ENCODE measurements around the gene AVEN.
A peak's percentile ranks its signal among the peaks of the same experiment; 100 is the strongest.
"Not testable (repeated sequence)": the region's sequence is repeated elsewhere in the genome, so short reads cannot be mapped to it uniquely, and the experiment has no call there.

AVEN gene

GRCh38 chr15:34038871-34039789, at the start of gene AVEN:
TSS of gene AVEN (minus strand) at chr15:34039204. CDS start at chr15:34039046, 158 bp downstream.
- peak; percentile 43 to 46 for DNase-seq (ENCODE audit: low read depth in 1 of 2, low spot score in 1 of 2)

GRCh38 chr15:34085746-34086145, 46.7 kb upstream of the AVEN start:
- no peak for DNase-seq (ENCODE audit: low read depth in 1 of 2, low spot score in 1 of 2)

DNA sequence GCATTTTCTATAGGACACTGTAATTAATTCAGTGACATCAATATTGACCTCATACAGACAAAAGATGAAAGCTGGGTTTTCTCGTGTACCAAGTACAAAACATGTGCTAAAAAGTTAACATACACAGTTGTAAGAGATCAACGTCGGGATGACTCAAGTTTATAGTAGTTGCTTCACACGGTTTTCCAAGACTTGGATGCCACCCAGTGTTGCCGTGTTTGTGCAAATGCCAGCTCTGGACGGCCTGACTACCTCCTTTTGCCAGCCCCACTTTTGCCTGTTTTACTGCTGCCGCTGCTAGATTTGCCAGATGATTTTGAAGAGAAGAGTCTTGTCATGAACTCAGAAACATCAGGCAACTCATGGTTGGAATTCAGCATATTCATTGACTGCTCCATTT, 45.1 kb upstream of the AVEN start:
- no peak for DNase-seq (ENCODE audit: low read depth in 1 of 2, low spot score in 1 of 2)

DNA sequence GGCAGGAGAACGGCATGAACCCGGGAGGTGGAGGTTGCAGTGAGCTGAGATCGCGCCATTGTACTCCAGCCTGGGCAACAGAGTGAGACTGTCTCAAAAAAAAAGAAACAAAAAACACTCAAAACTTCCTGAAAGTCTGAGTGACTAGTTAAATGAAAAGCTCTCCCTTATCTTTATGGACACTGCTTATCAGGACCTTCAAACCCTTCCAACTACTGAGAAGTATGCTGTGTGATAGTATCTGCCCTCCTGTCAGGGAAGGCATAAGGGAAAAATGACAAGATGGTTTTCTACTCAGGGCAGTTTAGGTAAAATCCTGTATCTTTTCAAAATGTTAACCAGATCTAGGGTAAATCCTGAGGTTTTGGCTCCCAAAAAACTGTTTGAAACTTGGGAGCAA, 40.9 kb upstream of the AVEN start:
- DNase-seq (ENCODE audit: low read depth in 1 of 2, low spot score in 1 of 2): no peak

GRCh38 chr15:34078900-34079299, 39.9 kb upstream of the AVEN start:
- DNase-seq (ENCODE audit: low read depth in 1 of 2, low spot score in 1 of 2): no peak

DNA sequence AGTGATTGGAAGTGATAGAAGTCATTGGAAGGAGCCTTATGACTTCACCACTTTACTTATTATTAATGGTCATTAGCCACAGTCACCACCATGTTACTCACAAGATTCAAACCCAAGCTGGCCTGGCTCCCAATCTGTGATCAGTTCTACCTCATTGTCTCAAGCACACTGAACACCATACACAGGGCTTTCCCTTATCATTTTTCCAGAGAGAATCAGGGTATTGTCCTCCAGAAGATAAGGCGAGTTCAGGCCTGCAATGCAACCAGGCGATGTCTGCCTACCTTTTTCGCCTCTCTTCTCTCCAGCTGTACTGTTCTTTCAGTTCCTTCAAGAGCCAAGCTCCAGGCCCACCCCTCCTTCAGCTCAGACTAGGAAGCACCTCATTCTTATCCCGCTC, 37.8 kb upstream of the AVEN start:
- DNase-seq (ENCODE audit: low read depth in 1 of 2, low spot score in 1 of 2): no peak

DNA sequence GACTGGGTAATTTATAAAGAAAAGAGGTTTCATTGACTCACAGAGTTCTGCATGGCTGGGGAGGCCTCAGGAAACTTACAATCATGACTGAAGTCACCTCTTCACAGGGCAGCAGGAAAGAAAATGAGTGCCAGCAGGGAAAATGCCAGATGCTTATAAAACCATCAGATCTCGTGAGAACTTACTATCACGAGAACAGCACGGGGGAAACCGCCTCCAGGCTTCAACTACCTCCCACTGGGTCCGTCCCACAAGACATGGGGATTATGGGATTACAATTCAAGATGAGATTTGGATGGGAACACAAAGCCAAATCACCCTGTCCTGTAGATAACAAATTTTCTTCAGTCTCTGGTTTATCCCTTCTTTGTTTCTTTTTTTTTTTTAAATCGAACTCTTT, 31.0 kb upstream of the AVEN start:
- no peak for DNase-seq (ENCODE audit: low read depth in 1 of 2, low spot score in 1 of 2)

DNA sequence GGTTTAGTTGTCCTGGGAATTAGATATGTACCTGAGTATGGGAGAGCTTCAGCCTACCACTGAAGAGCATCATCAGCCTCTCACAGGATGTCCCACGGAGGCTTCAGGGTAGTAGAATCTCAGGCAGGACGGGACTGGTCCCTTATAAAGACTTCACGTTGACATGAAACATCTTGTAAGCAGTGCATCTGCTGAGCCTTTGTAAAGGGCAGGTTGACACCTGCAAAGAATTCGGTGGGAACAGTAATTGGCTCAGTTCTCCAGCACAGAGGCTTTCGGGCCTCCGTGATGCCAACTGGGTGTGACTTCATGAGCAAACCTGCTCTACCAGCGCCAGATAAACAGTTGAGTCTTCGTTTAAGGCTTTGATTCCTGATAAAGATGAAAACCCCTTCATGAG, 26.9 kb upstream of the AVEN start:
- DNase-seq (ENCODE audit: low read depth in 1 of 2, low spot score in 1 of 2): no peak

DNA sequence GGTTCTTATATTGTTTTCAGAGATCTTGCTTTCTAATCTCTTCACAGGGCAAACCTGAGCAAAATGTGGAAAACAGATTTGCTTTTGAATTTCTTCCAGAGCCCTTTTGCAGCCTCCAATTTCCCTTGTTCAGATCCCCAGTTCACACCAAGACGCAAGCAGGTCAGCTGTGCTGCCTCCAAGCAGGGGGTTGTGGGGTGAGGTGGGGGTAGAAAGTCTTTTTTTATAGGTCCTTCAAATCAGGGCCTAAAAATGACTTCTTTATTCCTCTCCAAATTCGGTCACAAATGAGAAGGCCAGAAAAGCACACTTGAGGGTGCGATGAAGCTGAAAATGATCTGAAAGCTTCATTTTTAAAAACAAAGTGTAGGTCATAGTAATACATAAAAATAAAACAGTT, 26.3 kb upstream of the AVEN start:
- DNase-seq (ENCODE audit: low read depth in 1 of 2, low spot score in 1 of 2): no peak

GRCh38 chr15:34064438-34064837, 25.4 kb upstream of the AVEN start:
- no peak for DNase-seq (ENCODE audit: low read depth in 1 of 2, low spot score in 1 of 2)

DNA sequence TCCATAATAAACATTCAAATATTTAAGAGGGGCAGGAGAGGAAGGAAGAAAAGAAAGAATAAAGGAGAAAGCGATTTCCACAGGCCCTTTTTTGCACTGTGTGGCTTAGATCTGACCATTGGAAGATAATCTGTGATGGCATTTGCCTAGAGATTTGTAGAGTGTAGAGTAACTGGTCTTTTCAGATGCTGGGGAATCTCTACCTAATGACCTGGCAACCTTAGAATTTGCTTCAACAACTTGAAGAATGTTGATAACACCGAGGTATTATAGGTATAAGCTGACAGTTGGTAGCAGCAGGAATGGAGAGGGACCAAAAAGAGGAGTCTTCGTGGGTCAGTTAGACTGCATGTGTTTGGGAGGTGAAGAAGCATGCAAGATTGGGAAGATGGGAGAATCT, 20.9 kb upstream of the AVEN start:
- DNase-seq (ENCODE audit: low read depth in 1 of 2, low spot score in 1 of 2): no peak

GRCh38 chr15:34059476-34059875, 20.5 kb upstream of the AVEN start:
- no peak for DNase-seq (ENCODE audit: low read depth in 1 of 2, low spot score in 1 of 2)

DNA sequence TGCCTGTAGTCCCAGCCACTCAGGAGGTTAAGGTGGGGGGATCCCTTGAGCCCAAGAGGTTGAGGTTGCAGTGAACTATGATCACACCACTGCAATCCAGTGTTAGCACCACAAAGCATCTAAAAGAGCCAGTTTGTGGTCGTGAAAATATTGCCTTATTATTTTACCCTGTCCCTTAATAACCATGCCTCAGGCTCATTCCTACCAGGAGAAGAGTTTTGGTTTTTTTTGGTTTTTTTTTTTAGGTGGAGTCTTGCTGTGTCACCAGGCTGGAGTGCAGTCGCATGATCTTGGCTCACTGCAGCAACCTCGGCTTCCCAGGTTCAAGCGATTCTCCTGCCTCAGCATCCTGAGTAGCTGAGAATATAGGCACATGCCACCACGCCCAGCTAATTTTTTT, 17.9 kb upstream of the AVEN start:
- DNase-seq (ENCODE audit: low read depth in 1 of 2, low spot score in 1 of 2): no peak

GRCh38 chr15:34055868-34056595, 17.0 kb upstream of the AVEN start:
- DNase-seq (ENCODE audit: low read depth in 1 of 2, low spot score in 1 of 2): no peak

GRCh38 chr15:34054081-34054707, 15.2 kb upstream of the AVEN start:
- no peak for DNase-seq (ENCODE audit: low read depth in 1 of 2, low spot score in 1 of 2)

- DNase-seq (ENCODE audit: low read depth in 1 of 2, low spot score in 1 of 2): not testable (repeated sequence)
Measured at GRCh38 chr15:34050385-34050784, 11.4 kb upstream of the AVEN start.

GRCh38 chr15:34049112-34049511, 10.1 kb upstream of the AVEN start:
- no peak for DNase-seq (ENCODE audit: low read depth in 1 of 2, low spot score in 1 of 2)

- no peak for DNase-seq (ENCODE audit: low read depth in 1 of 2, low spot score in 1 of 2)
Measured at GRCh38 chr15:34047893-34048775, 9.1 kb upstream of the AVEN start.

DNA sequence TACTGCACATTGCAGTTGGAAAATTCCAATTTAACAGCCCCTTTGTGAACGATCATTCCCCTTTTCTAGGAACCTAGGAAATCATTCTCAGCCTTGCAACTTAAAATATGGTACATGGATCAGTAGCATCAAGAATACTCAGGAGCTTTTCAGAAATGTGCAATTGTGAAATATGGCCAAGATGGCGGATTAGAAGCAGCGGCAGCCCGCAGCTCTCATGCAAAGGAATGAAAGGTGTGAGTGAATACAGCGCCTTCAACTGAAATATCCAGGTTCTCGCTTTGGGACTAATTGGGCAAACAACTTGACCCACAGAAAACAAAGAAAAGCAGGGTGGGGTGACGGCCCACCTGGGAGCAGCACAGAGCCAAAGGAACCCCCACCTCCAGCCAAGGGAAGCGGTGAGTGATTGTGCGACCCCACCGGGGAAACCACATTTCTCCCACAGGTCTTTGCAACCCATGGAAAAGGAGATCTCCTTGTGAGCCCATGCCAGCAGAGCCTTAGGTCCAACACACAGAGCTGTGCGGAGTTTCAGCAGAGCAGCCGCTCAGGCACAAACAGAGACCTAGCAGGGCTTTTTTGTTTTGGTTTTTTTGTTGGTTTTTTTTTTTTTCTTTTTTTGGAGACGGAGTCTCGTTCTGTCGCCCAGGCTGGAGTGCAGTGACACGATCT, 7.6 kb upstream of the AVEN start:
- no peak for DNase-seq (ENCODE audit: low read depth in 1 of 2, low spot score in 1 of 2)

DNA sequence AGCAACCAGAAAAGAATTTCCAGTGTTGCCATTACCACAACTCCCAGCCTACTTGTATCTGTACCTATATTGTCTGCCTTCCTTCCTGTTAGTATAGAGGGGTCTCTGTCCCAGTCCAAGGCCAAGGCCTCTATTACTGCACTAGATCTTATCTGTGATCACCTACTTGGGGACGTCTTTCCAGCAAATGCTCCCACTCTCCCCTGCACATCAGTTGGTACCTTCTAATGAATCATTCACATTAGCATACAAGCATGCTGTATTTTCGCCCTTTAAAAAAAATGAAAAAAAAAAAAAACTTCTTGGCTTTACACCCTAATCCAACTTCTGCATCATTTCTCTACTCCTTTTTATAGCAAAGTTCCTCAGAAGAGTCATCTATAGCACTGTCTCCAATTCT, 4.8 kb upstream of the AVEN start:
- DNase-seq (ENCODE audit: low read depth in 1 of 2, low spot score in 1 of 2): no peak
